ENCODE measurements around the gene CDKL1.

The CDKL1 gene

DNA sequence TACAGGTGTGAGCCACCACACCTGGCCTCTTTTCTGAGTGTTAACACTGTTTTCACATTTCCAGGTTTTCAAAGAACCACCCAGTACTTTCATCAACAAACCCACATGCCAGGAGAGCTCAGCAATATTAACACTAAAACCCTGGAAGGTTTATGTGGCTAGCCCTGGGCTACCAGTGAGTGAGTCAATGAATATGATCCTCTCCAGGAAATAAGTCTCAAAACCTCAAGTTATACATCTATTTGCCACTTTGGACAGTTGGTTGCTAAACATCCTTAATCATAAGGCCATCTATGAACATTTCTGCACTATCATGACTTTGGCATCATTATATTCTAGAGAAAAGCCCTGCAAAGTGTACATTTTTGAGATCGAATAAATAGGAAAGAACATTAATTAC lies 6.3 kb upstream of the CDKL1 start:
- Histone ChIP-seq H3K9me3 (ENCODE audit: insufficient read depth, low read depth, low read length) (no peaks in the 10 kb centered on the region), H3K27ac (ENCODE audit: low read length) (no peak overlapping the region), H3K36me3 (ENCODE audit: insufficient read depth, low read depth, low read length) (no peaks in the 10 kb centered on the region), H3K9ac (ENCODE audit: low read depth, low read length) (no peak overlapping the region), H3K4me1 (ENCODE audit: insufficient read depth, low read length) (peaks cover 3% of the 10 kb centered on the region; the same call in 1 of the 2 replicates), H3K27me3 (ENCODE audit: insufficient read depth, low read length) (peaks cover 6% of the 10 kb centered on the region), H3K4me3 (ENCODE audit: low read length) (no peak overlapping the region)

DNA sequence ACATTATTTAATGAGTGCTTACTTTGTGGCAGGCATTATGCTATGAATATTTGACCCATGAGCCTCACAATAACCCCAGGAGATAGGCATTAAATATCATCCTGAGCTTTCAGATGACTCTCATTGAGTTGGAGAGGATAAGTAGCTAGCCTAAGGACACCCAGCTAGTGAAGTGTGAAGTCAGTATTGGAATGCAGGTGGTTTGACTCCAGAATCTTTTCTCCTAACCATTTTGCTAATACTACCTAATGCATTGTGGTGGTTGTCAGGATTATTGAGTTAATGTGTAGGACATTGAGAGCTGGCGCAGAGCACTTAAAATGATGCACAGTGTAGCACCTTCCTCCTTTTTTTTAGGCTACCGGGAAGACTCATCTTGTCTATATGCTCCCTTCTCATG lies 3.8 kb upstream of the CDKL1 start:
- Histone ChIP-seq H3K9ac (ENCODE audit: low read depth, low read length) (no peak overlapping the region), H3K27ac (ENCODE audit: low read length) (no peak overlapping the region), H3K4me3 (ENCODE audit: low read length) (no peak overlapping the region), H3K27me3 (ENCODE audit: insufficient read depth, low read length) (peaks cover 26% of the 10 kb centered on the region), H3K9me3 (ENCODE audit: insufficient read depth, low read depth, low read length) (no peaks in the 10 kb centered on the region), H3K36me3 (ENCODE audit: insufficient read depth, low read depth, low read length) (no peaks in the 10 kb centered on the region), H3K4me1 (ENCODE audit: insufficient read depth, low read length) (peaks cover 3% of the 10 kb centered on the region; the same call in 1 of the 2 replicates)

DNA sequence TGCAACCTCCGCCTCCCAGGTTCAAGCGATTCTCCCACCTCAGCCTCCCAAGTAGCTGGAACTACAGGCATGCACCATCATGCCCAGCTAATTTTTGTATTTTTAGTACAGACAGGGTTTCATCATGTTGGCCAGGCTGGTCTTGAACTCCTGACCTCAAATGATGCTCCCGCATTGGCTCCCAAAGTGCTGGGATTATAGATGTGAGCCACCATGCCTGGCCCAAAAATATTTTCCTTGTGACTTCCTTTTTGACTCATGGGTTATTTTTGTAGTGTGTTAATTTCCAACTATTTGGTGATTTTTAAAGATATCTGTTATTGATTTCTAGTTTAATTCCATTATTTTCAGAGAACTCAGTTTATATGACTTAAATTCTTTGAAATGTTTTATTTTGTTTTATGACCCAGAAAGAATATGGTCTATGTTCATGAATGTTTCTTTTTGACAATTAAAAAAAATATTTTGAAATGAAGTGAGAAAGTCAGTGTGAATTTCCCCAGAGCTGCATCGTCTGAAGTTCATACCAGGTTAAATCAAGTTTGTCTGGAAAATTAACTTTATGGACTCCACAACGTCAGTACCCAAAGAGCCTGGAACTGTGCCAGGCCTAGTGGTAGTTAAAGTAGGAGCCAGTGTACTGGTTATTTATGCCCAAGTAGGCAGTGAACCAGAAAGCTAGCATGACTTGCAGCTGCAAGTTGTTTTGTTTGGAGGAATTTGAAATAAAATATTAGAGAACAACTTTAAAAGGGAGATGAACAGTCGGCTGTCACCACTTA lies 2.8 kb upstream of the CDKL1 start:
- Histone ChIP-seq H3K27me3 (ENCODE audit: insufficient read depth, low read length) (peaks cover 33% of the 10 kb centered on the region), H3K9ac (ENCODE audit: low read depth, low read length) (no peak overlapping the region), H3K36me3 (ENCODE audit: insufficient read depth, low read depth, low read length) (no peaks in the 10 kb centered on the region), H3K4me1 (ENCODE audit: insufficient read depth, low read length) (peaks cover 3% of the 10 kb centered on the region; the same call in 1 of the 2 replicates), H3K9me3 (ENCODE audit: insufficient read depth, low read depth, low read length) (no peaks in the 10 kb centered on the region), H3K4me3 (ENCODE audit: low read length) (no peak overlapping the region), H3K27ac (ENCODE audit: low read length) (no peak overlapping the region)

DNA sequence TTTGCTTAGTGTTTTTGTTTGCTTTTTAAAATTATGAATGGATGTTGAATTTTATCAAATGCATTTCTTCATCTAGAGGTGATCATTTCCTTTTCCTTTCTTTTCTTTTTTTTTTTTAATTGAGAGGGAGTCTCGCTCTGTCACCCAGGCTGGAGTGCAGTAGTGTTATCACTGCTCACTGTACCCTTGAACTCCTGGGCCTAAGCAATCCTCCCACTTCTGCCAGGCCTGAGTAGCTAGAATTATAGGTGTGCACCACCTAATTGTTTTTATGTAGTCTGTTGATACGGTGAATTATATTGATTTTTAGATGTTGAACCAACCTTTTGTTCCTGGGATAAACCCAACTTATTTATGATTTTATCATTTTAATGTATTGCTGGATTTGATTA lies 1.5 kb upstream of the CDKL1 start:
- Histone ChIP-seq H3K9ac (ENCODE audit: low read depth, low read length) (no peak overlapping the region), H3K27ac (ENCODE audit: low read length) (no peak overlapping the region), H3K4me3 (ENCODE audit: low read length) (no peak overlapping the region), H3K9me3 (ENCODE audit: insufficient read depth, low read depth, low read length) (no peaks in the 10 kb centered on the region), H3K4me1 (ENCODE audit: insufficient read depth, low read length) (peaks cover 3% of the 10 kb centered on the region; the same call in 1 of the 2 replicates), H3K36me3 (ENCODE audit: insufficient read depth, low read depth, low read length) (no peaks in the 10 kb centered on the region), H3K27me3 (ENCODE audit: insufficient read depth, low read length) (peaks cover 33% of the 10 kb centered on the region)

DNA sequence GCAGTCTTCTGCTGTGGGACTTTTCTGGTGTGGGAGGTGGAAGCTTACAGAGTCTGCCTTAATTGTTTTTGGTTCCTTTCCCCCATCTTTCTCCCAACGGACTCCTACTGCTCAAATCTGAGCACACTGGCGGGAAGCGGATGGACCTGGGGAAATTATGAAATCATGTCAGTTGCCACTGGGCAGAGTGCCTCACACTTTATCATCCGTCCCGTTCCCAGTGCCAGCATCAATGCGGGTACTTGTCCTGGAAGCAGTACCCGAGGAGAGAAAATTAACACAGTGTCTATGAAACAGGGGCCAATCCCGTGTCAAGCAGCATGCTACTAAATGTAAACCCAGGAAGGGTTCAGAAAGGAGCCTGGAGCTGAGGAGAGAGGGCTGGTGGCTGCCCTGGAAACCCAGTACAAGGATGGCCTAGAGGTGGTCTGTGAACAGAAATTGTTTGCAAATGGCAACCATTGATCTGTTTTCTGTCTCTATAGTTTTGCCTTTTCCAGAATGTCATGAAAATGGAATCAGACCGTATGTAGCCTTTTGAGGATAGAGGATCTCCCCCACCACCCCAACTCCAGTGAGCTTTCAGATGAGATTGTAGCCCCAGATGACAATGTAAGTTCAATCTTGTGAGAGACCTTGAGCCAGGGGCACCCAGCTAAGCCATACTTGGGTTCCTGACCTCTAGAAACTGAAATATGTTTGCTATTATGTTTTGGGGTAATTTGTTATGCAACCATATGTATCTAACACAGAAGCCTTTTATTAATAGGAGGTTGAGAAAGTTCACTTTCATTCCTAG lies 908 bp upstream of the CDKL1 start:
- Histone ChIP-seq H3K4me1 (ENCODE audit: insufficient read depth, low read length) (peaks cover 3% of the 10 kb centered on the region; the same call in 1 of the 2 replicates), H3K27ac (ENCODE audit: low read length) (no peak overlapping the region)

DNA sequence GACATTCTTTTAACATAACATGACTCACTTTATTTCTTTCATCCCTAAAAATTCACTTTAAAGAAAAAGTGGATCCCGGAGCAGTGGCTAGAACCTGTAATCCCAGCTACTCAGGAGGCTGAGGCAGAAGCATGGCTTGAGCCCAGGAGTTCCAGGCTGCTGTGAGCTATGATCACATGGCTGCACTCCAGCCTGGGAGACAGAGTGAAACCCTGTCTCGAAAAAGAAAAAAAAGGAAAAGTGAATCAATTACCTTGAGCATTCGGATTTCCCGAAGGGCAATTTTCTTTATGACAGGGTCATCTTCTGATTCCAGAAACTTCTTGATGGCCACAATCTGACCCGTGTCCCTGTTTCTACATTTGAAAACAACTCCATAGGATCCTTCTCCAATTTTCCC lies 1.2 kb downstream of the CDKL1 start:
- H3K9ac ChIP-seq (ENCODE audit: low read depth, low read length) = no peak overlapping the region
- H3K9me3 ChIP-seq (ENCODE audit: insufficient read depth, low read depth, low read length) = no peaks in the 10 kb centered on the region
- H3K4me1 ChIP-seq (ENCODE audit: insufficient read depth, low read length) = no peaks in the 10 kb centered on the region
- H3K36me3 ChIP-seq (ENCODE audit: insufficient read depth, low read depth, low read length) = no peaks in the 10 kb centered on the region
- H3K4me3 ChIP-seq (ENCODE audit: low read length) = peak overlapping the region; percentile 69; the same call in 1 of the 2 replicates
- peaks cover 33% of the 10 kb centered on the region for H3K27me3 ChIP-seq (ENCODE audit: insufficient read depth, low read length)
- no peak overlapping the region for H3K27ac ChIP-seq (ENCODE audit: low read length)

More for the DNA sequence above, 908 bp upstream of the CDKL1 start:
- Histone ChIP-seq H3K9ac (ENCODE audit: low read depth, low read length) (peak overlapping the region; percentile 51; the same call in 1 of the 2 replicates), H3K27me3 (ENCODE audit: insufficient read depth, low read length) (peaks cover 33% of the 10 kb centered on the region), H3K9me3 (ENCODE audit: insufficient read depth, low read depth, low read length) (no peaks in the 10 kb centered on the region), H3K4me3 (ENCODE audit: low read length) (peak overlapping the region; percentile 69), H3K36me3 (ENCODE audit: insufficient read depth, low read depth, low read length) (no peaks in the 10 kb centered on the region)

DNA sequence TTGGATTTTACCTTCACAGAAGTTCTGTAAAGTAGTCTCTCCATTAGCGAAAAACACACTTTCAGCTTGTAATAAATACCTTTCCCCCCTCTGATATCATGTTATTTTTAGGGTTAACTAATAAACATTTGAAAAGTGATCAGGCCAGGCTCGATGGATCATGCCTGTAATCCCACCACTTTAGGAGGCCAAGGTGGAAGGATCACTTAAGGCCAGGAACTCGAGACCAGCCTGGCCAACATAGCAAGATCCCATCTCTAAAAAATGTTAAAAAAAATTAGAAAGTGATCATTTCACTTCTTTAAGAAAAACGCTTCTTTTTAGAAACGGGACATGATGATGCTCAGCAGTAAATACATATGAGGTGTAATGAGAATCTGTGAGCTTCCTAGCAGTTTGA lies 2.0 kb downstream of the CDKL1 start:
- Histone ChIP-seq H3K4me3 (ENCODE audit: low read length) (no peak overlapping the region), H3K27me3 (ENCODE audit: insufficient read depth, low read length) (peaks cover 33% of the 10 kb centered on the region), H3K9ac (ENCODE audit: low read depth, low read length) (no peak overlapping the region), H3K9me3 (ENCODE audit: insufficient read depth, low read depth, low read length) (no peaks in the 10 kb centered on the region), H3K4me1 (ENCODE audit: insufficient read depth, low read length) (no peaks in the 10 kb centered on the region), H3K36me3 (ENCODE audit: insufficient read depth, low read depth, low read length) (no peaks in the 10 kb centered on the region), H3K27ac (ENCODE audit: low read length) (no peak overlapping the region)

DNA sequence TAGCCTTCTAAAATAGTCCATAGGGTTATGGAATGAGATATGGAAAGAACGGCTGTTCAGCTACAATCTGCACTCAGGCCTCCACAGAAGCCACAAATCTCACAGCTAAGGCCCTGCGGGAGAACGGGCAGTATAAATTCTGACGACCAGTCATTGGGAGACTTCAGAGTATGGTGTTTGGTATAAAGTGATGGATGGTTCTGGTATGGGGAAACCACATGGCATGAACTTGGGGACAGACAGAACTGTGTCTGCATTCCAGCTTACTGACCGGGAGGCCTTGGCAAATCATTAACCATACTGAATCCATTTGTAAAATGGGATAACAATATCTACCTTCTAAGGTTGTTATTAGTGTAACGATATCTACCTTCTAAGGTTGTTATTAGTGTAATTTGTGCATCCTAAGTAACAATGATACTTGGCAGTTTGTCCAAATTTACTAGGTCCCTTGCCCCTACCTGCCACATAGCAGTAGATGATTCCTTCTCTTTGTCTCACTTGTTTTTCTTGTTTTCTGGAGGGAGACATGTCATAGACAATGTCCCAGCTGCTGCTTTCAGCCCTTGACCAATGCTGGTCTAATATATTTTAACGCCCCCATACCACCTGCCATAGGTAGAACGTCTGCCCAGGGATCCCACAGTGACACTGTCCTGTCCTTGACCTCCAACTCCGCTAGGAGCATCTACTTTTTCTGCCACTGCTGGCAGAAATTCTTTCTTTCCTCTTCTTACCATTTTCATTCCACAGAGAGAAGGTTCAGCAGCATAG lies 6.8 kb downstream of the CDKL1 start:
- Histone ChIP-seq H3K27ac (ENCODE audit: low read length) (no peak overlapping the region), H3K4me3 (ENCODE audit: low read length) (no peak overlapping the region), H3K4me1 (ENCODE audit: insufficient read depth, low read length) (peaks cover 6% of the 10 kb centered on the region; the same call in 1 of the 2 replicates), H3K9ac (ENCODE audit: low read depth, low read length) (no peak overlapping the region), H3K36me3 (ENCODE audit: insufficient read depth, low read depth, low read length) (no peaks in the 10 kb centered on the region), H3K9me3 (ENCODE audit: insufficient read depth, low read depth, low read length) (no peaks in the 10 kb centered on the region), H3K27me3 (ENCODE audit: insufficient read depth, low read length) (peaks cover under 1% of the 10 kb centered on the region; the same call in 1 of the 2 replicates)

DNA sequence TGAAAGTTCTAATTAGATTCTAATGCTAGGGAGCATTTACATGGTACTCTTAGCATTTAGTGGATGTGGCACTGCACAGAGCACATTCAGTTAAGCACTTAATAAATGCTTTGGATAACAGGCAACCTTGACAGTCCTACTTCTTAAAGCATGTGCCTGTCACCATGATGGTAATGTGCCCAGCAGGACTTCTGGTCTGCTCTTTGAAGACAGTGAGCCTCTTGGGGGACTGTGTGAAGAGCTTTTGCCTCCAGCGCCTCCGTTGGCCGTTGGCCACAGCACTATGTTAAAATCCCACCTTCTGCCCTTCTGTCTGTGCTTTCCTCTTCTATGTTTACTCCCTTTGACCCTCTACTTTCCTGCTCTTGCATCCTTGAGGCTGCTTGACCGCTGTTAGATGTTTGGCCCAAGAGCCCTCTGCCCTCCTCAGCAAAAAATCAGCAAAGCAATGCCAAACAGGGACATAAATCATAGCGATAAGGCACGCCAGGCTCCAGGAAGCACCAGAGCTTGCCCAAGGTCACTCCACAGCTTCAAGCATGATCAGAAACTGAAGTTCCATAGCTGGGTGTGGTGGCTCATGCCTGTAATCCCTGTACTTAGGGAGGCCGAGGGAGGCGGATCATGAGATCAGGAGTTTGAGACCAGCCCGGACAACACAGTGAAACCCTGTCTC lies 8.3 kb downstream of the CDKL1 start:
- Histone ChIP-seq H3K36me3 (ENCODE audit: insufficient read depth, low read depth, low read length) (no peaks in the 10 kb centered on the region), H3K4me1 (ENCODE audit: insufficient read depth, low read length) (peaks cover 6% of the 10 kb centered on the region; the same call in 1 of the 2 replicates), H3K27ac (ENCODE audit: low read length) (no peak overlapping the region), H3K4me3 (ENCODE audit: low read length) (no peak overlapping the region), H3K9me3 (ENCODE audit: insufficient read depth, low read depth, low read length) (no peaks in the 10 kb centered on the region), H3K27me3 (ENCODE audit: insufficient read depth, low read length) (no peaks in the 10 kb centered on the region), H3K9ac (ENCODE audit: low read depth, low read length) (no peak overlapping the region)

DNA sequence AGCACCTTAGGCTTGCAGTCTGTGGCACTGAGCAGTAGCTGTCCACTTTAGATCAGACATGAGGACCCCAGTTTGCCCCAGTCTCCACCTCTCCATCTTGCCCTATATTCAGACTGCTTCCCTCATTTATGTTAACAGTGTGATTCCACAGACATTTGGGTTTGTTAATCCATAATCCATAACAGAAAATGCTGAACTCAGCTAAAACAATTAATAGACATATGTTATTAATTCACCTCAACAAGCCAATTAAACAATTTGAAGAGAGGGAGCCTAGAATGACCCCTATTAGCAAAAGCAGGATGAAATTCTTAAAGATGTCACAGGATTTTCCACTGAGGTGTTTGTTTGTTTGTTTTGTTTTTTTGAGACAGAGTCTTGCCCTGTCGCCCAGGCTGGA lies 9.1 kb downstream of the CDKL1 start:
- Histone ChIP-seq H3K36me3 (ENCODE audit: insufficient read depth, low read depth, low read length) (no peaks in the 10 kb centered on the region), H3K27me3 (ENCODE audit: insufficient read depth, low read length) (no peaks in the 10 kb centered on the region), H3K27ac (ENCODE audit: low read length) (no peak overlapping the region), H3K9me3 (ENCODE audit: insufficient read depth, low read depth, low read length) (no peaks in the 10 kb centered on the region), H3K4me3 (ENCODE audit: low read length) (no peak overlapping the region), H3K4me1 (ENCODE audit: insufficient read depth, low read length) (peaks cover 6% of the 10 kb centered on the region; the same call in 1 of the 2 replicates), H3K9ac (ENCODE audit: low read depth, low read length) (no peak overlapping the region)

All from iPS-20b (cell line).